Esophagus squamous epithelium (tissue), 5 donors: ENCODE measurements around the gene PTGS2. TPM values are rescaled to one million over a fixed set of nuclear protein-coding genes. Genes with fewer than 3 reads are reported as not detected.

Source experiments
- DNase-seq: peaks from one replicate; lab custom pipeline; 2025; lab: John Stamatoyannopoulos, UW
- H3K27ac ChIP-seq, 4 donors: fragments of 200-600 bp; sonication (generic); one replicate each; pipeline ENCODE4 v1.5.1; 2016 to 2019; ENCODE audit warnings: mild to moderate bottlenecking in 1 of 4
- H3K27me3 ChIP-seq, 4 donors: fragments of 200-600 bp; sonication (generic); 1 replicate in 3 of 4; 2 replicates in 1 of 4; pipeline versions ENCODE4 v1.5.1 to v1.6.0; 2017 to 2021; ENCODE audit warnings: antibody characterized with exemption in 1 of 4
- H3K36me3 ChIP-seq, 3 donors: fragments of 200-600 bp; sonication (generic); one replicate each; pipeline ENCODE4 v1.5.1; 2016 to 2019
- H3K4me1 ChIP-seq, 3 donors: fragments of 200-600 bp; sonication (generic); one replicate each; pipeline ENCODE4 v1.5.1; 2017 to 2019
- H3K4me3 ChIP-seq, 4 donors: fragments of 200-600 bp; sonication (generic); 1 replicate in 3 of 4; 2 replicates in 1 of 4; pipeline ENCODE4 v1.5.1; 2016 to 2019; ENCODE audit warnings: mild to moderate bottlenecking in 2 of 4, moderate library complexity in 1 of 4
- H3K9me3 ChIP-seq, 3 donors: fragments of 200-600 bp; sonication (generic); one replicate each; pipeline ENCODE4 v1.5.1; 2016 to 2019
- POLR2A ChIP-seq, 4 donors: fragments of 450-650 bp; IDR thresholded peaks; one replicate each; pipeline ENCODE4 v1.6.1; 2017; ENCODE audit warnings: antibody characterized with exemption in 4 of 4, mild to moderate bottlenecking in 4 of 4, moderate library complexity in 3 of 4
- WGBS, 2 donors: methylation state at CpG; one replicate each; pipeline ENCODE4 v1.1.5; 2018; 5-methylcytosine and 5-hydroxymethylcytosine counted together
- intact Hi-C: fragments of 100-400 bp; cut with DNase I; formaldehyde crosslinking; loops from one replicate; pipeline ENCODE4 v1.15.0; 2022
- total RNA-seq, 4 donors: library from RNA; depleted of rRNA; stranded (reverse); fragments of >200 nt; gene quantifications; one replicate each; pipeline ENCODE4 v1.1.0, GENCODE V29; 2016
- TF ChIP-seq, protein P1 (sequence below), 6 experiments: fragments of 450-650 bp in 4 of 6; fragments of 200-600 bp in 2 of 6; sonication (generic) in 2 of 6; IDR thresholded peaks; one replicate each; pipeline ENCODE4 v1.5.1; 2016 to 2019; ENCODE audit warnings: antibody characterized with exemption in 6 of 6, mild to moderate bottlenecking in 4 of 6, moderate library complexity in 4 of 6
- donor health status: DM: yes; HTN: yes; CAD: no.

PTGS2 gene
- total RNA-seq, 4 donors from 2014 or later, result 1.1 to 4.1 (median 2.0) TPM

DNA sequence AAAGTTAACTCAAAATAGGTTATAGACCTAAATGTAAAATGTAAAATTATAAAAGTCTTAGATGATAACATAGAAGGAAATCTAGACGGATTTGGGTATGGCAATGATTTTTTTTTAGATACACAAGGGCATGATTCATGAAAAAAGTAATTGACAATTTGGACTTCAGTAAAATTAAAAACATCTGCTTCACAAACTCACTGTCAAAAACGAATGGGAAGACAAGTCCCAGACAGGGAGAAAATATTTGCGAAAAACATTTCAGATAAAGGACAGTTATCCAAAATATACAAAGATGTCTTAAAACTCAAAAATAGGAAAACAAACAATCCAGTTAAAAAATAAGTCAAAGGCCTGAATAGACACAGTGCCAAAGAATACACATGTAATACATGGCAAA lies 9.7 kb upstream of the PTGS2 start:
- no peaks in the 10 kb centered on the region for H3K36me3 ChIP-seq
- no peaks in the 10 kb centered on the region for H3K9me3 ChIP-seq
- intact Hi-C loops, result loop anchor here (10.0 kb wide), 2 partner anchors 215 to 295 kb away; no protein-coding TSS in a partner anchor
- H3K27ac ChIP-seq, result no peak overlapping the region
- no peak for TF ChIP-seq POLR2A (IDR thresholded peaks at IDR 0.05)
- TF ChIP-seq, protein P1, sequence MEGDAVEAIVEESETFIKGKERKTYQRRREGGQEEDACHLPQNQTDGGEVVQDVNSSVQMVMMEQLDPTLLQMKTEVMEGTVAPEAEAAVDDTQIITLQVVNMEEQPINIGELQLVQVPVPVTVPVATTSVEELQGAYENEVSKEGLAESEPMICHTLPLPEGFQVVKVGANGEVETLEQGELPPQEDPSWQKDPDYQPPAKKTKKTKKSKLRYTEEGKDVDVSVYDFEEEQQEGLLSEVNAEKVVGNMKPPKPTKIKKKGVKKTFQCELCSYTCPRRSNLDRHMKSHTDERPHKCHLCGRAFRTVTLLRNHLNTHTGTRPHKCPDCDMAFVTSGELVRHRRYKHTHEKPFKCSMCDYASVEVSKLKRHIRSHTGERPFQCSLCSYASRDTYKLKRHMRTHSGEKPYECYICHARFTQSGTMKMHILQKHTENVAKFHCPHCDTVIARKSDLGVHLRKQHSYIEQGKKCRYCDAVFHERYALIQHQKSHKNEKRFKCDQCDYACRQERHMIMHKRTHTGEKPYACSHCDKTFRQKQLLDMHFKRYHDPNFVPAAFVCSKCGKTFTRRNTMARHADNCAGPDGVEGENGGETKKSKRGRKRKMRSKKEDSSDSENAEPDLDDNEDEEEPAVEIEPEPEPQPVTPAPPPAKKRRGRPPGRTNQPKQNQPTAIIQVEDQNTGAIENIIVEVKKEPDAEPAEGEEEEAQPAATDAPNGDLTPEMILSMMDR (IDR thresholded peaks at IDR 0.05), result no peak
- WGBS, 2 donors, result 59 to 70% methylated on average over 3 of the region's 3 CpGs
- no peaks in the 10 kb centered on the region for H3K27me3 ChIP-seq
- DNase-seq, result no peak
- H3K4me1 ChIP-seq, result no peaks in the 10 kb centered on the region
- H3K4me3 ChIP-seq, result no peak overlapping the region

DNA sequence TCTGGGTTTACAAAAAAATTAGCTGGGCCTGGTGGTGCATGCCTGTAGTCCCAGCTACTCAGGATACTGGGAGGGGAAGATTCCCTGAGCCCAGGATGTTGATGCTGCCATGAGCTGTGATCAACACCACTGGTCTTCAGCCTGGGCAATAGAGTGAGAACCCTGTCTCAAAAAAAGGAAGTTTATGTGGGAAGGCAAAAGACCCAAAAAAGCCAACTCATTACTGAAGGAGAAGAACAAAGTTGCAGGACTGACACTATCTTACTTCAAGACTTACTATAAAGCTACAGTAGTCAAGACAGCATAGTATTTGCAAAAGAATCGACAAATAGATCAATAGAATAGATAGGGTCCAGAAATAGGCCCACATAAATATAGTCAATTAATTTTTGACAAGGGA lies 9.2 kb upstream of the PTGS2 start:
- TF ChIP-seq POLR2A (IDR thresholded peaks at IDR 0.05), result no peak
- TF ChIP-seq, protein P1 (IDR thresholded peaks at IDR 0.05), result no peak
- intact Hi-C loops, result loop anchor here (10.0 kb wide), 1 partner anchor 295 kb away; no protein-coding TSS in a partner anchor
- no peak for DNase-seq
- Histone ChIP-seq H3K4me1 (no peaks in the 10 kb centered on the region), H3K27ac (no peak overlapping the region), H3K9me3 (no peaks in the 10 kb centered on the region), H3K36me3 (no peaks in the 10 kb centered on the region), H3K4me3 (no peak overlapping the region), H3K27me3 (no peaks in the 10 kb centered on the region)
- 72 to 81% methylated on average over 1 of the region's 1 CpG for WGBS, 2 donors

DNA sequence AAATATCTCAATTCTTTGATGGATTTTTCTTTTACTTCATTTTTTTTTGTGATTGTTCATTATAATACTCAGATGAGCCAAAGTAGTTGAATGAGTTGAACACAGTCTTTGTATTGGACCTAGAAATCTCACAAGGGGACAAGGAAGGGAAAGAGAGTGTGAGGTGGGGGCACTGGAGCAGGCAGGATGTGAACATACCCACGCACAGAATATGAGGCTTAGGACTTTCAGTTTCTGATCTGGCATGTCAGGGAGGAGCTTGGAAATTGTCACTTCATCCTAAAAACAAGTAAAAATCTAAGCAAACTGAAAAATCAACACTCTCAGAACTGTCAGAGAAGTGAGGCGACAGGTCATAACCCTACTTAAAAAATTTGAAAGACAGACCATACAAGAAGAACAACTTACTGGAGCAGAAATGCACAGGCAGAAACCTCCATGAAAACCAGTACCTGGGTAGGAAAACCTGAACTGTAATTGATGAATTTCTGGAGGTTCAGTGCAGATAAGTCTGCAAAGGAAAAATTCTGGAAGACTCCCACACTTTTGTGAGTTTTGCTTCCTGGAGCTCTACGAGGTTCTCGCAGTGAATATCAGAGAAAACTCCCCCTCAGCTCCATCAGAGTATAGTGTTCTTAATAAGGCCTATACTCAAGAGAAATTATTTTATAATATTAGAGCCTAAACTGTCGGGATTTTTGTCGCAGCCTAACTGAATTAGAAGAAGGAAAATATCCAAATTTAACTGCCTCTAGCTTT lies 3.6 kb upstream of the PTGS2 start:
- no peak for TF ChIP-seq POLR2A (IDR thresholded peaks at IDR 0.05)
- TF ChIP-seq, protein P1 (IDR thresholded peaks at IDR 0.05), result no peak
- no peak overlapping the region for H3K4me3 ChIP-seq
- intact Hi-C loops, result loop anchor here (5.0 to 10.0 kb wide), 2 partner anchors 77 to 301 kb away; no protein-coding TSS in a partner anchor

DNA sequence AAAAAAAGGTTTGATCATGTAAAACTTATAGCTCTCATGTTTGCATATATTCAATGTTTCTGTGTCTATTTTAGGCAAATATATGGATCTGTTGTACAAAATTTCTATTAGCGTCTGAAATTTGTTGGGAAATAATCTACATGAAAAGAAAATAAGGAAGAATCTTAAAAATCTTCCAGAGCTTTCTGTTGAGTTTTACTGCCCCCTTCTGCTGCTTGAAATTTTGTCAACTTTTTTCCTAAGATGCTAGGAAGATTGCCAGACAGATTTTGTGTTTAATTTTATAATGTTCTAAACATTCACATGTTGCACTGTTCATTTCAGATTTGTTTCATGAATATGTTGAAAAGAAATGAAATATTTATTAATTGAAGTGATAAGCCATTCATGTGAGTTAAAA lies 2.5 kb upstream of the PTGS2 start:
- intact Hi-C loops, result loop anchor here (5.0 to 10.0 kb wide), 2 partner anchors 75 to 302 kb away; no protein-coding TSS in a partner anchor
- Histone ChIP-seq H3K9me3 (no peaks in the 10 kb centered on the region), H3K4me1 (peaks cover 0 to 16% (median 0%) of the 10 kb centered on the region in 3 donors), H3K27me3 (no peaks in the 10 kb centered on the region), H3K4me3 (no peak overlapping the region), H3K27ac (no peak overlapping the region), H3K36me3 (no peaks in the 10 kb centered on the region)
- DNase-seq, result no peak
- 32 to 38% methylated on average over 1 of the region's 1 CpG for WGBS, 2 donors
- TF ChIP-seq POLR2A (IDR thresholded peaks at IDR 0.05), result no peak
- TF ChIP-seq, protein P1 (IDR thresholded peaks at IDR 0.05), result peak in 2 of 6 experiments; percentile 13 to 21

More for the DNA sequence above, 3.6 kb upstream of the PTGS2 start:
- Histone ChIP-seq H3K4me1 (peaks cover 0 to 16% (median 0%) of the 10 kb centered on the region in 3 donors), H3K27me3 (no peaks in the 10 kb centered on the region), H3K27ac (no peak overlapping the region), H3K9me3 (no peaks in the 10 kb centered on the region), H3K36me3 (no peaks in the 10 kb centered on the region)
- 84 to 86% methylated on average over 6 of the region's 6 CpGs for WGBS, 2 donors
- DNase-seq, result no peak

DNA sequence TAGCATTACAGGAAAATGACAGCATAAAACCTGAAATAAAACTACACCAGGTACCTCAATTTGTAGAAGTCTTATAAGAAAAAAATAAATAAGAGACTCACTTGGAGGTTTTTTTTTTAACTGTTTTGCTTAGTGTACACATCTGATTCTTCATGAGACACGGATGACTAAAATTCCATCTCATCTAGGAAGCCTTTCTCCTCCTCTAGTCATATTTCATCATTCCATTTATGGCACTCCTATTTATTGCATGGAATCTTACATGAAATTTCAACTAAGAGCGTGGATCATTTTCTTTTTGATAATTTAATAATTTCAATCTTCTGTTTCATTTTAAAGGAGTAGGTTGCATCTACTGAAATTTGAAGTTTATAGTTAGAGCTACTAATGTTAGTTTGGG lies 1.6 kb upstream of the PTGS2 start:
- Histone ChIP-seq H3K36me3 (no peaks in the 10 kb centered on the region), H3K27ac (peak overlapping the region in 2 of 4 donors; percentile 86 to 89), H3K4me1 (peaks cover 0 to 16% (median 0%) of the 10 kb centered on the region in 3 donors), H3K4me3 (peak overlapping the region in 2 of 4 donors; percentile 56 to 78), H3K27me3 (no peaks in the 10 kb centered on the region), H3K9me3 (no peaks in the 10 kb centered on the region)
- TF ChIP-seq POLR2A (IDR thresholded peaks at IDR 0.05), result no peak
- TF ChIP-seq, protein P1 (IDR thresholded peaks at IDR 0.05), result no peak
- DNase-seq, result no peak
- WGBS, 2 donors, result 39 to 42% methylated on average over 2 of the region's 2 CpGs
- intact Hi-C loops, result loop anchor here (5.0 to 10.0 kb wide), 2 partner anchors 74 to 303 kb away; no protein-coding TSS in a partner anchor
